H1 (cell line): Measurements from ENCODE around the gene CYB561A3. TPM values are rescaled to one million over a fixed set of nuclear protein-coding genes. Genes with fewer than 3 reads are reported as not detected.

ENCODE experiments used
- ATF3 ChIP-seq: IDR thresholded peaks from 2 replicates; pipeline ENCODE4 v1.6.1; 2011; ENCODE audit warnings: low read depth, mild to moderate bottlenecking, low read length; ENCODE audit not compliant: insufficient read depth
- BRCA1 ChIP-seq: IDR thresholded peaks from 2 replicates; pipeline ENCODE4 v1.6.1; 2012; ENCODE audit warnings: low read depth, low read length, improper control_type of control experiment
- MAFK ChIP-seq: IDR thresholded peaks from 2 replicates; pipeline ENCODE4 v1.6.1; 2012; ENCODE audit warnings: low read depth, mild to moderate bottlenecking, improper control_type of control experiment, low read length
- polyA plus RNA-seq, 7 experiments: library from polyadenylated mRNA; depleted of rRNA in 3 of 7; stranded (reverse) in 5 of 7; unstranded in 2 of 7; fragments of >200 nt in 5 of 7; fragments of 200-250 nt in 2 of 7; gene quantifications; 1 replicate in 5 of 7; 2 replicates in 1 of 7; 4 replicates in 1 of 7; pipeline versions ENCODE4 v1.2.1 to v1.2.3, GENCODE V29; 2011 to 2013; ENCODE audit warnings: missing spikeins in 2 of 7, mixed read lengths in 2 of 7
- total RNA-seq: library from RNA; stranded (reverse); fragmentation: NEBNext Ultra II Directional; extraction: Animal tissue kit (Norgen Biotek cat#: 25700); gene quantifications from 2 replicates; pipeline ENCODE4 v1.2.1, GENCODE V29; 2021
- TF ChIP-seq, protein P1 (sequence below): IDR thresholded peaks from 2 replicates; pipeline ENCODE4 v1.6.1; 2012; ENCODE audit warnings: low read length, inconsistent platforms

Gene CYB561A3
- total and polyA plus RNA-seq, 2 of the 8 experiments (the other 6 are each of a cell fraction or from before 2014, with no cell fraction given): 29.6 to 41.2 TPM

DNA sequence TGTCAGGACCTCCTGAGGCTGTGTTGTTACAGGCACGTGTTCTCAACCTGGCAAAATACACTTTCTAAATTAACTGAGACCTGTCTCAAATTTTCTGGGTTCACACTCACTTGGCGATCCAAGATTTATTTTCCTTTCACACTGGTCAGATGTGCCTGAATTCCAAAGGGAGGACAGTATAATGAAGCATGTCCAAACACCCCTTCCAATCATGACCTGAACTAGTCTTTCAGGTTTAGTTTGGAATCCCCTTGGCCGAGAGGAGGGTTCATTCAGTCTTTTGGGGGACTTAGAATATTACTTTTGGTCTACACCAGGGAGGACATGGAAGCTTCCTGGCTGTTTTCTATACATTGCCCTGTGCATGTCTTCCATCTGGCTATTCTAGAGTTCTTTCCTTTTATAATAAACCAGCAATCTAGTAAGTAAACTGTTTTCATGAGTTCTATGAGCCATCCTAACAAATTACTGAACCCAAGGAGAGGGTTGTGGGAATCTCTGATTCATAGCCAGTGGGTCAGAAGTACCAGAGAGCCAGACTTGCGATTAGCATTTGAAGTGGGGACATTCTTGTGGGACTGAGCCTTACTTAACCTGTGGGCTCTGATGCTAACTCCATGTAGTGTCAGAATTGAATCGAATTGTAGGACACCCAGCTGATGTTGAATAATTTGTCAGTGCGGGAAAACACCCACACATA lies 15.9 kb upstream of the CYB561A3 start (continued):
- TF ChIP-seq ATF3: no peak
- no peak for TF ChIP-seq BRCA1
- no peak for TF ChIP-seq MAFK
- TF ChIP-seq, protein P1, sequence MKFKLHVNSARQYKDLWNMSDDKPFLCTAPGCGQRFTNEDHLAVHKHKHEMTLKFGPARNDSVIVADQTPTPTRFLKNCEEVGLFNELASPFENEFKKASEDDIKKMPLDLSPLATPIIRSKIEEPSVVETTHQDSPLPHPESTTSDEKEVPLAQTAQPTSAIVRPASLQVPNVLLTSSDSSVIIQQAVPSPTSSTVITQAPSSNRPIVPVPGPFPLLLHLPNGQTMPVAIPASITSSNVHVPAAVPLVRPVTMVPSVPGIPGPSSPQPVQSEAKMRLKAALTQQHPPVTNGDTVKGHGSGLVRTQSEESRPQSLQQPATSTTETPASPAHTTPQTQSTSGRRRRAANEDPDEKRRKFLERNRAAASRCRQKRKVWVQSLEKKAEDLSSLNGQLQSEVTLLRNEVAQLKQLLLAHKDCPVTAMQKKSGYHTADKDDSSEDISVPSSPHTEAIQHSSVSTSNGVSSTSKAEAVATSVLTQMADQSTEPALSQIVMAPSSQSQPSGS: no peak
- TF ChIP-seq, all 59 proteins: peak for 0
